ENCODE measurements around the gene GYPC.

Gene GYPC

DNA sequence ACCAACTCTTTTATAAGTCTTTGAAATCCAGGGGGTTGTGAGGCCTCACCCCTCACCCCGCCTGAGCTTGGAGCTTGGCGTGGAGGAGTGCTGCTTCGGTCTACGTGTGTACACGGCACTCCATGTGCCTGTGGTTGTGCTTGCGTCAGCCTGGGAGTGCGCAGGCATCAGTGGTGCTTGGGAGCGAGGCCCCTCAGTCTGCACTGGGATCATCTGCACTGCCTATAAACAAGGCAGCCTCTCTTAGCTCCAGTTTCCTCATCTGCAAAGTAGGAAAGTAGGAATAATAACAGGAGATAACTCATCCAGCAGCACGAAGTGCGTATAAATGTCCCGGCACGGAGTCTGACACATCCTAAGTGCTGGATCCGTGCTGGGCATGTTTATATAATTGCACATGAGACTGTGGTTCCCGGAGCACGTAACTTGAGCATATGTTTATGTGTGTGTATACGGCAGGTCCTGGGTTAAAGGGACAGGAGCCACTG lies 1.2 kb downstream of the GYPC start:
- peak; percentile 53 for DNase-seq (ENCODE audit: low spot score)
- TF ChIP-seq, protein P1, sequence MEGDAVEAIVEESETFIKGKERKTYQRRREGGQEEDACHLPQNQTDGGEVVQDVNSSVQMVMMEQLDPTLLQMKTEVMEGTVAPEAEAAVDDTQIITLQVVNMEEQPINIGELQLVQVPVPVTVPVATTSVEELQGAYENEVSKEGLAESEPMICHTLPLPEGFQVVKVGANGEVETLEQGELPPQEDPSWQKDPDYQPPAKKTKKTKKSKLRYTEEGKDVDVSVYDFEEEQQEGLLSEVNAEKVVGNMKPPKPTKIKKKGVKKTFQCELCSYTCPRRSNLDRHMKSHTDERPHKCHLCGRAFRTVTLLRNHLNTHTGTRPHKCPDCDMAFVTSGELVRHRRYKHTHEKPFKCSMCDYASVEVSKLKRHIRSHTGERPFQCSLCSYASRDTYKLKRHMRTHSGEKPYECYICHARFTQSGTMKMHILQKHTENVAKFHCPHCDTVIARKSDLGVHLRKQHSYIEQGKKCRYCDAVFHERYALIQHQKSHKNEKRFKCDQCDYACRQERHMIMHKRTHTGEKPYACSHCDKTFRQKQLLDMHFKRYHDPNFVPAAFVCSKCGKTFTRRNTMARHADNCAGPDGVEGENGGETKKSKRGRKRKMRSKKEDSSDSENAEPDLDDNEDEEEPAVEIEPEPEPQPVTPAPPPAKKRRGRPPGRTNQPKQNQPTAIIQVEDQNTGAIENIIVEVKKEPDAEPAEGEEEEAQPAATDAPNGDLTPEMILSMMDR (IDR thresholded peaks at IDR 0.05; ENCODE audit: extremely low read depth, missing control alignments), result no peak

DNA sequence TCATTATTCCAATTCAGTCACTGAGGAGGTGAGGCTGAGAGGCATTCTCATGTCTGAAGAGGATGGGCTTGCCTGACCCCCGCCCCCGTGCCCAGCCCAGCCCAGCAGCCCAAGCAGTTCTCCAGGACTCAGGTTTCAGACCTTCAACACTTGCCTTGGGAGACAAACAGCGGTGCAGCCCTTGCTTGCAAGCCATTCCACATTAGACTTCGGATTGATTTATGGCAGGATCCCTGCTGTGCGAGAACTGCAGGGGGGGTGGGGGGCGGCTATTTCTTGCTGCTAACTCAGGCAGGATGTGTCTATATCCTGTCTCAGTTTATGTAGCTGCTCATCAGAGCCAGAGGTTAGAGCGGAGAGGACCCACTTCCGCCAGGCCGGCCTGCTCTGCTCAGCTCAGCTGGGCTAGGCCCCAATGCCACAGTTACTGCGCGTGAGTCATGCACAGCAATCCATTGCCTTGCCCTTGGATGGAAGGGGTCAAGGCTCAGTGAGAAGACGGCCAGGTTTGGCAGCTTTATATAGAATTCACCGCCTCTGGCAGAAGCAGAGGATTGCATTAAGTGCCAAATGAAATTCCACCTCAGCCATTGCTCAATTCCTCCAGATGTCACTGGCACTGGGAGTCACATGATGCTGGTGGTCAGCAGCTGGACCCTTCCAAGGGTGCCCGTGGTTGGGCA lies 1.8 kb downstream of the GYPC start:
- TF ChIP-seq, protein P1 (IDR thresholded peaks at IDR 0.05; ENCODE audit: extremely low read depth, missing control alignments), result no peak
- peak; percentile 81 for DNase-seq (ENCODE audit: low spot score)

DNA sequence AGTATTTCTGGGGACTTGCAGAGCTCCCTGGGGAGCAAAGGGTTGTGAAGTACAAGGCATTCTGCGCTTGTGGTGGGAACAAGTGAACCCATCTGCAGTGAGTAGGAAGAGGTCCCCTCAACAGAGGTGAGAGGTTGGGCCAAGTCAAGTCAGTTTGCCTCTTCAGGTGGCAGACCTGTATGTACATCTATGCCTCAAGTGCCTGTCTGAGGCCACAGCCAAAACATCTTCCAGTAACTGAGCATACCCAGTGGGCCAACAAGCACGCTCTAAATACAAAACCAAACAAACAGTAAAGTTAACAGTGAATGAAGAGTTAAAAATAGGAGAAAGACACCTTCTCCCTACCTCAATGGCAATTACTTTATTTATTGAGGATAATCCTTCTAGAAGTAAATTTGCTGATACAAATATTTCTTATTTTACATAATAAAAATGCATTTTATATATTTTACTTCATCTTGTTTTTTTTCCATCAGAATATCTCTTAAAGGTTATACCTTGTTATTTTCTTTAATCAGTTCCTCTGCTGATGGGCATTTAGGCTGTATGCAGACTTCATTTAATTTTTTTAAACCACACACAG lies 2.5 kb downstream of the GYPC start:
- DNase-seq (ENCODE audit: low spot score), result no peak
- TF ChIP-seq, protein P1 (IDR thresholded peaks at IDR 0.05; ENCODE audit: extremely low read depth, missing control alignments), result no peak

- peak; percentile 70 for DNase-seq (ENCODE audit: low spot score)
- TF ChIP-seq, protein P1 (IDR thresholded peaks at IDR 0.05; ENCODE audit: extremely low read depth, missing control alignments), result no peak
Measured at GRCh38 chr2:126658905-126659561, 3.1 kb downstream of the GYPC start.

DNA sequence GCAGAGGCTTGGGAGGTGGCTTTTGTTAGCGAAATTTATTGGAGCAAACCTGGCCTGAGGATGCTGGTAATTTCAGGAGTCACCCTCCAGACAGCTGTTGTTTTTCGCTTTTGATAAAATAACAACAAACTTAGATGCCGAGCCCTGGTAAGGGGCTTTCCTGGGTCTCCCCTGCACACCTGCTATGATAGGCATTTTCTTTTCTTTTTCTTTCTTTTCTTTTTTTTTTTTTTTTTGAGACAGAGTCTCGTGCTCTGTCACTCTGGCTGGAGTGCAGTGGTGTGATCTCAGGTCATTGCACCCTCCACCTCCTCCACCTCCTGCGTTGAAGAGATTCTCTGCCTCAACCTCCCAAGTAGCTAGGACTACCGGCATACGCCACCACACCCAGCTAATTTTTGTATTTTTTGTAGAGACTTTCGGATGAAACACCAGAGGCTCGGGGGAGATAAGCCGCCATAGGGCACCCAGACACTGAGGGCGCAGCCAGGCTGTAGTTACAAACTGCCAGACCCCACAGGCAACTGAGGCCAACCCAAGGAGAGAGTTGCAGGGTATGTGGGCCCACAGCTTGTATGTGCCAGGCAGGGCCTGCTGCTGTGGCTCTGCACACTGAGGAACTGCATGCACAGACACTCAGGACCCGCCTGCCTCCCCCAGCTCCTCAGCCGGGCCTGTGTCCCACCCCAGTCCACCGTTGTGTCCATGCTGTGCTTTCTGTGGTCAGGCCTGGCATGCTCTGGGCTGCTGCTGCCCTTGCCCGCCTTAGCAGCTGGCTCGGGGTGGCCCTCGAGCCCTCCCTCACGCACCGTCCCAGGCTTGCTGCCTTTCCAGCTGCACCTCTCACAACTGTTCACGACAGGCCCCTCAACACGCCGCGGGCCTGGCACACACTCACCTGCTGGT lies 3.9 kb downstream of the GYPC start:
- TF ChIP-seq, protein P1 (IDR thresholded peaks at IDR 0.05; ENCODE audit: extremely low read depth, missing control alignments), result no peak
- DNase-seq (ENCODE audit: low spot score), result no peak

DNA sequence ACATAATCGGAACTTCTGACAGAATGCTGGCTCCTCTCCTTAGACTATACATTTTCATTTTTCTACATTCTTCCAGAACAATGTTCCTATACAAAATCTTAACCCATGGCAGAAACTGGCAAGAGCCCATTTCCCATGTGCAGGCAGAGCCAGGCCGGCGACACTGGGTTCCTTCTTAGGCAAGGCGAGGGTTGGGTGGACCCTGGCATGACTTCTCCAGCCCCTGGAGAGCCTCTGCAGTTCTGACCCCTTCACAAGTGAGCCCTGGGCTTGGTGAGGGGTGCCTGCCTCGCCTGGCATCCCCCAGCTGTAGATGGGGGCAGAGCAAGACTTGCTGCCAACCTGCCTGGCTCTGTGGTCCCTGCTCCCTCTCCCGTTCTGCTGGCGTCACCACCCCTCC lies 5.0 kb downstream of the GYPC start:
- DNase-seq (ENCODE audit: low spot score), result no peak
- TF ChIP-seq, protein P1 (IDR thresholded peaks at IDR 0.05; ENCODE audit: extremely low read depth, missing control alignments), result no peak
